ENCODE results near the gene NDUFA6.
A peak's percentile ranks its signal among the peaks of the same experiment; 100 is the strongest.

DNA sequence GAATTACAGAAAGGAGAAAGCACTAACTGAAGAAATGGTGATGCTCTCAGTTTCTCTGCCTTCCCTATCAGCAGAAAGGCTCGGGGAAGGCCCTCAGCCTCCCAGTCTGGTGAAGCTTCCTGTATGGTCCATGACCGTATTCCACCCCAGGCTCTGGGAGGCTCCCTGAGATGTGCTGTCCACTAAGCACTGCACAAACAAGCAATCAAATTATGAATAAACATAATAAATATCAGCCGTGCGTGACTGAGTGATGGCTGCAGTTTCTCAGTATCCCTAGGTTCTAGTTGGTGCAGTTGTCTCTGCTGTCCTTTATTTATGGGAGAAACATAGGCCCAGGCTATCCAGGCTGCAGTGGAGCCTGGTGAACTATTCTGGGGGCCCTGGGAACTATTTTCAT, 7.5 kb downstream of the NDUFA6 start:
- no peak for TF ChIP-seq POLR2A (IDR thresholded peaks at IDR 0.05)
- TF ChIP-seq, protein P1, sequence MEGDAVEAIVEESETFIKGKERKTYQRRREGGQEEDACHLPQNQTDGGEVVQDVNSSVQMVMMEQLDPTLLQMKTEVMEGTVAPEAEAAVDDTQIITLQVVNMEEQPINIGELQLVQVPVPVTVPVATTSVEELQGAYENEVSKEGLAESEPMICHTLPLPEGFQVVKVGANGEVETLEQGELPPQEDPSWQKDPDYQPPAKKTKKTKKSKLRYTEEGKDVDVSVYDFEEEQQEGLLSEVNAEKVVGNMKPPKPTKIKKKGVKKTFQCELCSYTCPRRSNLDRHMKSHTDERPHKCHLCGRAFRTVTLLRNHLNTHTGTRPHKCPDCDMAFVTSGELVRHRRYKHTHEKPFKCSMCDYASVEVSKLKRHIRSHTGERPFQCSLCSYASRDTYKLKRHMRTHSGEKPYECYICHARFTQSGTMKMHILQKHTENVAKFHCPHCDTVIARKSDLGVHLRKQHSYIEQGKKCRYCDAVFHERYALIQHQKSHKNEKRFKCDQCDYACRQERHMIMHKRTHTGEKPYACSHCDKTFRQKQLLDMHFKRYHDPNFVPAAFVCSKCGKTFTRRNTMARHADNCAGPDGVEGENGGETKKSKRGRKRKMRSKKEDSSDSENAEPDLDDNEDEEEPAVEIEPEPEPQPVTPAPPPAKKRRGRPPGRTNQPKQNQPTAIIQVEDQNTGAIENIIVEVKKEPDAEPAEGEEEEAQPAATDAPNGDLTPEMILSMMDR (IDR thresholded peaks at IDR 0.05): no peak
- TF ChIP-seq POLR2AphosphoS5 (IDR thresholded peaks at IDR 0.05): peak; percentile 76
